ENCODE results near the gene GANAB.

GRCh38 chr11:62601372-62602140, 44.9 kb downstream of the GANAB start, which contains the start of gene MTA2:
- TF ChIP-seq, protein P1, sequence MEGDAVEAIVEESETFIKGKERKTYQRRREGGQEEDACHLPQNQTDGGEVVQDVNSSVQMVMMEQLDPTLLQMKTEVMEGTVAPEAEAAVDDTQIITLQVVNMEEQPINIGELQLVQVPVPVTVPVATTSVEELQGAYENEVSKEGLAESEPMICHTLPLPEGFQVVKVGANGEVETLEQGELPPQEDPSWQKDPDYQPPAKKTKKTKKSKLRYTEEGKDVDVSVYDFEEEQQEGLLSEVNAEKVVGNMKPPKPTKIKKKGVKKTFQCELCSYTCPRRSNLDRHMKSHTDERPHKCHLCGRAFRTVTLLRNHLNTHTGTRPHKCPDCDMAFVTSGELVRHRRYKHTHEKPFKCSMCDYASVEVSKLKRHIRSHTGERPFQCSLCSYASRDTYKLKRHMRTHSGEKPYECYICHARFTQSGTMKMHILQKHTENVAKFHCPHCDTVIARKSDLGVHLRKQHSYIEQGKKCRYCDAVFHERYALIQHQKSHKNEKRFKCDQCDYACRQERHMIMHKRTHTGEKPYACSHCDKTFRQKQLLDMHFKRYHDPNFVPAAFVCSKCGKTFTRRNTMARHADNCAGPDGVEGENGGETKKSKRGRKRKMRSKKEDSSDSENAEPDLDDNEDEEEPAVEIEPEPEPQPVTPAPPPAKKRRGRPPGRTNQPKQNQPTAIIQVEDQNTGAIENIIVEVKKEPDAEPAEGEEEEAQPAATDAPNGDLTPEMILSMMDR (IDR thresholded peaks at IDR 0.05), result no peak
- TF ChIP-seq POLR2A (IDR thresholded peaks at IDR 0.05), result peak; percentile 17

All from testis (tissue), 2 donors.